Body of pancreas (tissue), 4 donors: Measurements from ENCODE around the gene OR1E2. TPM values are rescaled to one million over a fixed set of nuclear protein-coding genes. Genes with fewer than 3 reads are reported as not detected.
"Not testable (repeated sequence)": the region's sequence is repeated elsewhere in the genome, so short reads cannot be mapped to it uniquely, and the experiment has no call there.

ENCODE experiments used
- ATAC-seq: fragments of 150-250 bp; one replicate; pipeline ENCODE4 v1.9.1; 2016
- DNase-seq, 4 donors: peaks; one replicate each; pipeline ENCODE4 v3.0.0-alpha.2; 2019
- H3K27ac ChIP-seq, 4 donors: fragments of 200-600 bp; sonication (generic); 1 replicate in 3 of 4; 2 replicates in 1 of 4; pipeline versions ENCODE4 v1.5.1 to v1.6.1; 2016 to 2019; ENCODE audit warnings: mild to moderate bottlenecking in 1 of 4, mixed read lengths in 1 of 4, moderate library complexity in 1 of 4
- H3K27me3 ChIP-seq, 2 donors: fragments of 200-600 bp; sonication (generic); one replicate each; pipeline ENCODE4 v1.6.0; 2016; ENCODE audit warnings: mild to moderate bottlenecking in 1 of 2
- H3K36me3 ChIP-seq, 2 donors: fragments of 200-600 bp; sonication (generic); replicated peaks in 1 of 2; 2 replicates each; pipeline ENCODE4 v1.5.1; 2016; ENCODE audit warnings: low read depth in 2 of 2; ENCODE audit not compliant: insufficient read depth in 1 of 2
- H3K4me1 ChIP-seq: fragments of 200-600 bp; sonication (generic); one replicate; pipeline ENCODE4 v1.6.0; 2016
- H3K4me3 ChIP-seq, 2 donors: fragments of 200-600 bp; sonication (generic); 1 replicate in 1 of 2; 2 replicates in 1 of 2; pipeline ENCODE4 v1.5.1; 2016 to 2019
- H3K9me3 ChIP-seq, 3 donors: fragments of 200-600 bp; sonication (generic); 1 replicate in 2 of 3; 2 replicates in 1 of 3; pipeline ENCODE4 v1.5.1; 2016
- POLR2A ChIP-seq, 3 donors: fragments of 450-650 bp; IDR thresholded peaks; one replicate each; pipeline ENCODE4 v1.6.1; 2016; ENCODE audit warnings: antibody characterized with exemption in 3 of 3, mild to moderate bottlenecking in 2 of 3
- WGBS, 2 donors: methylation state at CpG; one replicate each; pipeline ENCODE4 v1.1.5; 2017; 5-methylcytosine and 5-hydroxymethylcytosine counted together
- intact Hi-C: fragments of 100-400 bp; cut with DNase I; formaldehyde crosslinking; loops from one replicate; pipeline ENCODE4 v1.15.1; 2023
- total RNA-seq, 2 donors: library from RNA; depleted of rRNA; stranded (reverse); fragments of >200 nt; gene quantifications; one replicate each; pipeline ENCODE4 v1.1.0, GENCODE V29; 2016
- TF ChIP-seq, protein P1 (sequence below), 7 experiments: fragments of 450-650 bp in 4 of 7; fragments of 200-600 bp in 3 of 7; sonication (generic) in 3 of 7; IDR thresholded peaks; one replicate each; pipeline ENCODE4 v1.5.1; 2016 to 2019; ENCODE audit warnings: antibody characterized with exemption in 7 of 7

Gene OR1E2
- total RNA-seq, 2 donors from 2014 or later, result not detected

DNA sequence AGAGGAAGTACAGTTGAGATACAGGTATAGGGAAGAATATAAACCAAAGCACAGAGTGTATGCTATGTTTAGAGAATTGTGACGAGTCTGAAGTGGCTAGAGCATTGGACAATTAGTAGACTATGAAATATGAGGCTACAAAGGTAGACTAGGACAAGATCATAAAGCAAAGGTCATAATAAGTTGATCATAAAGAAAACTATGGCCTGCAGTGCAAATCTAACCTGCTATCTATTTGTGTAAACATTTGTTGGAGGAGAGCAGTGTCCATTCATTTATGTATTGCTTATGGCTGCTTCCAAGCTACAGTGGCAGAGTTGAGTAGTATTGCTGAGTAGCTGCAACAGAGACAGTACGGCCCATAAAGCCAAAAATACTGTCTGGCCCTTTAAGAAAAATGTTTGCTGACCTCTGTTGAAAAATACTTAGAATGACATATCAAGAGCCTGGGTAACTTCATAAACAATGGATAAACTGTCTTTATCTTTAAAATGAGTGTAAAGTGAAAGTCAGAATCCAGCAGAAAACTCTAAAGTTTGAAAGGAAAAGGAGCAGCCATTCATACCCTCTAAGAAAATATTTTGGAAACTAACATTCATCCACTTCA lies 14.5 kb upstream of the OR1E2 start:
- 44 to 48% methylated on average over 2 of the region's 2 CpGs for WGBS, 2 donors

DNA sequence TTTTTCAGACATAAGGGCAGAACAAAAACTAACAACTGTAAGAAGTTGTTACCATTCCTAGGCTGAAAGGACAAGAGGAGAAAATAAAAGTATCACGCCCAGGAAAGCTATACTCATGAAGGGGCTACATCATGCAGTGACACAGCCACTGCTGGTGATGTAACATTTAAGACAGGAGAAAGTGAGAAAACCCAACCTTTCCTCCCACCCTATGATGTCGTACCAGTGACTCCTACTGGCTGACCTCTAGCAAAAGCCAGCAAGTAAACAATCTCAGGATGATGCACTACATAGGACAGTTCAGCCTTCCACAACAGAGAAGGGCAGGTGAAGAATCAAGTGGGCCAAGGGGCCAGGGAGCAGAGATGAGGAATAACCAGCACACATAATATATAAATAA lies 14.0 kb upstream of the OR1E2 start:
- 70 to 77% methylated on average over 2 of the region's 2 CpGs for WGBS, 2 donors

More for the DNA sequence above, 14.5 kb upstream of the OR1E2 start:
- no peak for DNase-seq
- Histone ChIP-seq H3K4me3 (no peak overlapping the region), H3K27ac (no peak overlapping the region), H3K36me3 (no peaks in the 10 kb centered on the region), H3K4me1 (peaks cover 6% of the 10 kb centered on the region), H3K27me3 (no peaks in the 10 kb centered on the region), H3K9me3 (no peaks in the 10 kb centered on the region)
- no peak for TF ChIP-seq POLR2A (IDR thresholded peaks at IDR 0.05)
- TF ChIP-seq, protein P1, sequence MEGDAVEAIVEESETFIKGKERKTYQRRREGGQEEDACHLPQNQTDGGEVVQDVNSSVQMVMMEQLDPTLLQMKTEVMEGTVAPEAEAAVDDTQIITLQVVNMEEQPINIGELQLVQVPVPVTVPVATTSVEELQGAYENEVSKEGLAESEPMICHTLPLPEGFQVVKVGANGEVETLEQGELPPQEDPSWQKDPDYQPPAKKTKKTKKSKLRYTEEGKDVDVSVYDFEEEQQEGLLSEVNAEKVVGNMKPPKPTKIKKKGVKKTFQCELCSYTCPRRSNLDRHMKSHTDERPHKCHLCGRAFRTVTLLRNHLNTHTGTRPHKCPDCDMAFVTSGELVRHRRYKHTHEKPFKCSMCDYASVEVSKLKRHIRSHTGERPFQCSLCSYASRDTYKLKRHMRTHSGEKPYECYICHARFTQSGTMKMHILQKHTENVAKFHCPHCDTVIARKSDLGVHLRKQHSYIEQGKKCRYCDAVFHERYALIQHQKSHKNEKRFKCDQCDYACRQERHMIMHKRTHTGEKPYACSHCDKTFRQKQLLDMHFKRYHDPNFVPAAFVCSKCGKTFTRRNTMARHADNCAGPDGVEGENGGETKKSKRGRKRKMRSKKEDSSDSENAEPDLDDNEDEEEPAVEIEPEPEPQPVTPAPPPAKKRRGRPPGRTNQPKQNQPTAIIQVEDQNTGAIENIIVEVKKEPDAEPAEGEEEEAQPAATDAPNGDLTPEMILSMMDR (IDR thresholded peaks at IDR 0.05), result no peak
- intact Hi-C loops, result no loop called here
- ATAC-seq, result no peak

DNA sequence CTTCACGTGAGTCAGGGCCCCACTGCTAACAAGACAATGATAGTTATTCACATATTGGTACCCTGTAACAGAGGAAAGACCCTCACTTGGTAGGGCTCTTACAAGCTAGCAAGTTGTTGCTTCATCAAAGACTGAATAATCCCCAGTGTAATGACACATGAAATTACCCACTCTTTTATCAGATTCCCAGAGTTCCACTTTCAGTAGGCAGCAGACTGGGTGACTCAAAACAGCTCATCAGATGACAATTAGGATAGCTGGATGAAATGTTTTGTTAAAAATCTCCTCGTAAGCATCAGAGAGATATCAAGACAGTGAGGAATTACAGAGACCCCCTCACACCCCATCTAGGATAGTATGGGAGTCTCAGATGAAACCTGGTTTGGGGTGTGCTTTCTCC lies 6.8 kb upstream of the OR1E2 start:
- no peaks in the 10 kb centered on the region for H3K27me3 ChIP-seq
- H3K36me3 ChIP-seq, result no peaks in the 10 kb centered on the region
- H3K27ac ChIP-seq, result no peak overlapping the region
- no peaks in the 10 kb centered on the region for H3K4me1 ChIP-seq
- no peak for DNase-seq
- no peak for ATAC-seq
- WGBS, 2 donors, result 65 to 74% methylated on average over 2 of the region's 2 CpGs
- intact Hi-C loops, result no loop called here
- TF ChIP-seq, protein P1 (IDR thresholded peaks at IDR 0.05), result no peak
- no peak for TF ChIP-seq POLR2A (IDR thresholded peaks at IDR 0.05)
- no peaks in the 10 kb centered on the region for H3K9me3 ChIP-seq
- no peak overlapping the region for H3K4me3 ChIP-seq

More for the DNA sequence above, 14.0 kb upstream of the OR1E2 start:
- no peaks in the 10 kb centered on the region for H3K9me3 ChIP-seq
- ATAC-seq, result no peak
- no peak overlapping the region for H3K4me3 ChIP-seq
- DNase-seq, result no peak
- no peaks in the 10 kb centered on the region for H3K27me3 ChIP-seq
- H3K27ac ChIP-seq, result no peak overlapping the region
- TF ChIP-seq POLR2A (IDR thresholded peaks at IDR 0.05), result no peak
- TF ChIP-seq, protein P1 (IDR thresholded peaks at IDR 0.05), result no peak
- peaks cover 6% of the 10 kb centered on the region for H3K4me1 ChIP-seq
- H3K36me3 ChIP-seq, result no peaks in the 10 kb centered on the region
- intact Hi-C loops, result no loop called here

DNA sequence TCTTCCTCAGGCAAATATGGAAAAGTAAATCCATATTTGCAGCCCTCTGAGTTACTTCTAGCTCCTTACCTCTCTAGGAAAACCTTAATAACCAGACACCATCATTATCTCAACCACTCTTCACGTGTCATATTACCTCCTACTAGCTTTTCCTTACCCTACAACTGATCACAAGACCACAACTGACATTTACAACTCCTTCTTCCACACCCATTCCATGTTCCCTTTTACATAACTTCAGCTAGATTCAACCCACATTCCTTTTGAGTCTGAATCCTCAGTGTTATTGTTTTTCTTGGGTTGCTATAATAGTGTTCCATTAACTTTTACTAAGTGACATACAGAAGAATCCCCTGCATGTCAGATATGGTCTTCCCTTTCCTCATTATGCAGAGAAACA lies 4.7 kb upstream of the OR1E2 start:
- Histone ChIP-seq H3K4me3 (no peak overlapping the region), H3K27ac (no peak overlapping the region), H3K36me3 (no peaks in the 10 kb centered on the region), H3K9me3 (no peaks in the 10 kb centered on the region), H3K4me1 (no peaks in the 10 kb centered on the region), H3K27me3 (no peaks in the 10 kb centered on the region)
- WGBS, 2 donors, result 73 to 74% methylated on average over 1 of the region's 1 CpG
- intact Hi-C loops, result no loop called here
- TF ChIP-seq, protein P1 (IDR thresholded peaks at IDR 0.05), result no peak
- no peak for TF ChIP-seq POLR2A (IDR thresholded peaks at IDR 0.05)
- ATAC-seq, result no peak
- no peak for DNase-seq

DNA sequence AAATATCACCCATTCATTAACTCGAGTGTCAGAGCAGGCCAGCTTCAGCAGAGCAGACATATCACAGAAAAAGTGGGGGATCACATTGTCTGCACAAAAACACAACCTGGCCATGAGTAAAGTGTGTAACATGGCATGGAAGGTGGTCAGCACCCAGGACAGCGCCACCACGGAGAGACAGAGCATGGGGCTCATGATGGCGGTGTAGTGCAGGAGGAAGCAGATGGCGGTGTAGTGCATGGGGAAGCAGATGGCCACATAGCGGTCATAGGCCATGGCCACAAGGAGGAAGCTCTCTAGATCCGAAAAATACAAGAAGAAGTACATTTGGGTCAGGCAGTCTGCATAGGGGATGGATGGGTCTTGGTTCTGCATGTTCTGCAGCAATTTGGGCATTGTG lies 426 bp downstream of the OR1E2 start:
- H3K9me3 ChIP-seq, H3K36me3 ChIP-seq, H3K4me1 ChIP-seq, intact Hi-C loops, H3K4me3 ChIP-seq, H3K27me3 ChIP-seq, ATAC-seq, H3K27ac ChIP-seq: not testable (repeated sequence)
- 29 to 40% methylated on average over 7 of the region's 7 CpGs for WGBS, 2 donors
- DNase-seq, result peak in 2 of 4 donors; percentile 5 to 26
